GM19099 (cell line): ENCODE measurements around the gene ZFYVE21.

Experiments
- POLR2A ChIP-seq: IDR thresholded peaks from 3 replicates; pipeline ENCODE4 v1.6.1; 2011; ENCODE audit warnings: low read depth; ENCODE audit not compliant: insufficient read length; ENCODE audit errors: extremely low read depth

The ZFYVE21 gene

DNA sequence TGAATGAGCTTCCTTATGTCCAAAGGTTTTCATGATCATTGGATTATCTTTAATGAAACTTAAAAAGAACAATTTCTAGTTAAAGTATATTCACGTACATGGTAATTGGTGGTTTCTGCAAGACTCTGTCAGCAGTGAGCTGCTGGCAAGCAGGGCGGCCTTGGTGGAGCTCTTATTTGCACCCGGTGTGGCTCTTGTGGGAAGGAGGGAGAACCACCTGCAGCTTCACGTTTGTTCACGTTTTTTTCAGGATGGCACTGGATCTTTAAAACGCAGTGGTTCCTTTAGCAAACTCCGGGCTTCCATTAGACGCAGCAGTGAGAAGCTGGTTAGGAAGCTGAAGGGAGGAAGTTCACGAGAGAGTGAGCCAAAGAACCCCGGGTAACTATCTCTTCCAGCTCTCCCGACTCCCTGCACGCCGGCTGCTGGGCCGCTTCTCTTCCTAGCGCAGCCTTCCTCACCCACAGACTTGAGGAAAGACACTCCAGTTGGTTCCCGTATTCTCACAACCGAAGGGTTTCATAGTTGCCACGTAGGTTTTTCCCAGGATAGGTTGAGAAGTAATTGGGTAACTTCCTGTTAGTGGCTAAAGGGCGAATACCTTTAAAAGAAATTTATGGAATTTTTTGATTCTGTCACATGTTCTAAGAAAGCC lies 28.7 kb upstream of the ZFYVE21 start:
- no peak for TF ChIP-seq POLR2A

DNA sequence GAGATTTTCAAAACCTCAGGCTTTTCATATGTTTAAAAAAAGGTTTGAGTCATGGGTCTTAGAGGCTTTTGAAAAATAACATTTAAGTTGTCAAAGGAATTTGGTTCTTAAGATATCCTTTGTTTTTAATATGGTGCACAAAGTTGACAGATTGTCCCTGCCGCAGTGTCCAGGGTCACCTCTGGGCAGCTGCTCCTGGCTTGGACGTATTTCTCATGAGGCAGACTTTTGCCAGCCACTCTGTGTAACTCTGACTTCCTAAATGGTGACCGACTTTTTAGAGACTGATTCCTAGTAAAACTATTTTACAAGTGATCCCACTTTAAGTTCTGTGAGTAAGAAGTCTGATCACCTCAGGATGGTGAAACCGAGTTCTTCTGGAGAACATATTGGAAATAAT lies 27.9 kb upstream of the ZFYVE21 start:
- no peak for TF ChIP-seq POLR2A

DNA sequence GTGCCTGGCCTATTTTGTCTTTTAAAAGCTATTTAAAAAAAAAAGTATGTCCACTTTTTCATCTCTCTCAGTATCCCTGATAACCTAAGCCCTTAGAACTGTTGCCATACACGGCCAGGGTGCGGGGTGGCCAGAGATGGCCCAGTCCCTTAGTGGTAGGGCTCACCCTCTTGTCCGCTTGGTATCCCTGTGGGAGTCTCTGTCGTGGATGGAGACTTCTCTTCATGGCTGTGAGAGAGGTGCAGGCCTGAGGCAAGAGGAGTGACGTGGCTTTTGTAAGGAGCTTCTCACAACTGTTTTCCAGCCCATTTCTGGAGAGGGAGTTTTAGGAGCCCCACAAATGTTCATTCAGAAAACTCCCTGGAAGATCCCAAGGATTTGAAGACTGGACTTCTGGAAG lies 27.2 kb upstream of the ZFYVE21 start:
- no peak for TF ChIP-seq POLR2A

DNA sequence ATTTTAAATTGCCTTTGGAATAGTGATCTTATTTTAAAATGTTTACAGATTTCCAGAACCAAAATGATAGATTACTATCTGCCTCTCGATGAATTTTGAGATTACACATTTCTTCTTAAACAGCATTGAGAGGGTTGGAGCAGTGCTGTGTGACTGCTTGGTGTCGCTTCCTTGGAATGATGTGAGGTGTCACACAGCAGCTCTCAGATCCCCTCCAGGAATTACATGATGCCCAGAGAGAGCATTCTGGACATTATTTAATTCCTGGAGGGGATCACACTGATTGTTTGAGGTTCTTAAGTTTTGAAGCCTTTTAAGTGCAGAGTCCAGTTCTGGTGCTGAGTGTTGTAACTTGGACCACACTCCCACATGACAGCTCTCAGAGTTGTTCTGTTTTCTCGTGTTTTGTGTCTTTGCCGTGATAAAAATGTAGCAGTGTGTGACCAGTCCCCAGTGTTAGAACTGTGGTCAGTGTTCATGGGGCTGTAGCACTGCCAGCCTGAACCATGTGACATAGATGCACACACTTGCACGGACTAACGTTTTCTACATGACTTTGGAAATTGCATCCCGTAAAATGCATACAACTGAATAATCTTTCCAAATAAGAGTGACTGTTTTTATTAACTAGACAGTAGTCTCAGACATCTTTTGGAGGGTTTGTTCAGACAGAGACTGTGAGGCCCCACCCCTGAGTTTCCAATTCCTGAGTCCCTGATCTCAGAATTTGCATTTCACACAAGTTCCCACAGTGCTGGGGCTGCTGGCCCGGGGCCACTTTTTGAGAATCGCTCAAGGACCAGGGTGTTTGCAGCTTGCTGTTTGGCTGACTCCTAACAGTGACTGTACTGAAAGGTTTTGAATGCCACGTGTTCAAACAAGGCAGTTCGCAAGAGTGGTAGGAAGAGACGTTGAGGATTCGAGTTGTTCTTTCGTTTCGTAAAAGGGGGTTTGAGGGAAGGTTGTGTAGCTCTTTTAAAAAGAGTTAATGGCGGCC lies 26.4 kb upstream of the ZFYVE21 start:
- peak; percentile 38 for TF ChIP-seq POLR2A

DNA sequence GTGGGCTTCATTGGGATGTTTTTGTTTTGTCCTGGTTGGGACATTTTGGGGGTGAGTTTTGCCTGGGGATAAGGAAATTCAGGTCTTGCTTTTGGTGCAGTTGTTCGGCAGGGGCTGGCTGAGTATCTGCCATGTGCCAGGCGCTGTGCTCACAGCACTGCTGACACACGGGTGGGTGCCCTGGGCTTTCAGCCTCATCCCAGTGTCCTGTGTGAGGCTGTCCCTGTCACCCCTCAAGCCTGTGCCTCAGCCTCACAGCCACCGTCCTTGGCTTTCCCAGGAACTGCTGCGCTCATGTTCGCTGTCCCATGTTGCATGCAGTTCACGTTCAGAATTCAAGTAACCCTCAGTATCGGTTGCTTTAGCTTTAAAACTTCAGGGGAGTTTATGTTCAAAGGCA lies 25.3 kb upstream of the ZFYVE21 start:
- TF ChIP-seq POLR2A: no peak

DNA sequence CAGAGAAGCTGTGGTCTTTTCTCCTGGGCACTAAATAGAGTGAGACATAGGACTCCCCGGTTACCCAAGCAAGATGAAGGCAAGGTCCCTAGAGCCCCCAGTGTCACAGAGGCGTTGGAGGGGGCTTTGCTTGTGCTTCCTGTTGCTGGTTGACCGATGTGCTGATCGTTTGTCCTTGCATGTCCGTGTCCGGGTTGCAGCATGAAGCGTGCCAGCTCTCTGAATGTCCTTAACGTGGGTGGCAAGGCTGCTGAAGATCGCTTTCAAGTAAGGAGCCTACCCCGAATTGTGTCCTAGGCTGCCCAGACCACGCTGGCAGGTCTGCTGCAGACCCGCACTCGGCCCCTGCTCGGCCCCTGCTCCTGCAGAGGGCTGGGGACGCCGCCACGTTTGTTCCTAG lies 23.5 kb upstream of the ZFYVE21 start:
- no peak for TF ChIP-seq POLR2A

DNA sequence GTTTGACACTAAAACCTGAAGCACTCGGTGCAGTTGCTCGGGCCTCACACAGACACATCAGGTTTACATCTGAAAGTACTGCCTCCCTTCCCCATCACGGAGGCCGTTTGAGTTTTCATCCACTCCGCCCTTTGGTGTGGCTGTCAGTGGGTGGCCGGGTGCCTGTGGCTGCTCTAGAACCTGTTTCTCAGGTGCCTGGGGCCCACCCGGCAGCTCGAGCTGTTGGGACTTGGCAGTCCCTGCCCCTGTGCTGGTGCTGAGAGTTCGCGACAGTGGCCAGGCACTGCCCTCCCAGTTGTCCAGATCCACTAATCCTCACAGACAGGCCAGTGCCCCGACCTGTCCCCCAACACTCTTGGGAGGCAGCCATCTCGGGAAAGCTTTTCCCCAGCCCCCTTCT lies 22.7 kb upstream of the ZFYVE21 start:
- TF ChIP-seq POLR2A: no peak

DNA sequence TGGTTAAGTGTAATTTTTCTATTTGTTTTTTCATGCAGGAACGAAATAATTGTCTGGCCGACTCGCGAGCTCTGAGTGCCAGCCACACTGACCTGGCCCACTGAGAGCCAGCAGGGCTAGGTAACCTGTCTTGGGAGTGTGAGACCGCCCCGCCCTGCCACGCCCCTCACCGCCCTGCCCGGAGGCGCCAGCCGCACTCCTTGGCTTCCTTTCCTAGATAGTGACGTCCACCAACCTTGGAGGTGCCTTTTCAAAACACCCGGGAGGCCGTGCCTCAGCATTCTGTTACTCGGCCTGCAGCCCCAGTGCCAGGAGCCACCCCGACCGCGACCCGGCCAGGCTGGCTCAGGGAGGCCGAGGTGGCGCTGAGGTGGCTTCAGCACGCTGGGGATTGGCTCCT lies 22.1 kb upstream of the ZFYVE21 start:
- TF ChIP-seq POLR2A: no peak

DNA sequence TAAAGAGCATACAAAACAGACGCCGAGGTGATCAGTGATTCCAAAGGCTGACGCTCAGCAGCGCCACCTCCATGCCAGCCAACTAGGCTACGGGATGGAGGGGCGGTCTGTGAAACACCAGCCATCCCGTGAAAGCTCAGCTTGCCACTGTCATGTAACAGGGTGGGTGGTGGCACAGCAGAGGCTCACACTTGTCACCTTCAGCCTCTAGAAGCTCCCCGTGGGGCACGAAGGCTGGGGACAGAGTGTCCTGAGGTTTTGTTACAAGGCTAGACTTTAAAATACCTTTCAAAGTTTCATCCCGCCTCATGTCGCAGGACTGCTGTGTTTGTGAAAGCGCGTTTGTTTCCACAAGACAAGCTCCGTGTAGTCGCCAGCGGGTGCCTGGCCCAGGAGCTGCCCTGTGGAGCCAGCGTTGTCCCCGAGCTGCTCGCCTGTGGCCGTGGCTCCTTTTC lies 21.0 kb upstream of the ZFYVE21 start:
- TF ChIP-seq POLR2A: no peak

DNA sequence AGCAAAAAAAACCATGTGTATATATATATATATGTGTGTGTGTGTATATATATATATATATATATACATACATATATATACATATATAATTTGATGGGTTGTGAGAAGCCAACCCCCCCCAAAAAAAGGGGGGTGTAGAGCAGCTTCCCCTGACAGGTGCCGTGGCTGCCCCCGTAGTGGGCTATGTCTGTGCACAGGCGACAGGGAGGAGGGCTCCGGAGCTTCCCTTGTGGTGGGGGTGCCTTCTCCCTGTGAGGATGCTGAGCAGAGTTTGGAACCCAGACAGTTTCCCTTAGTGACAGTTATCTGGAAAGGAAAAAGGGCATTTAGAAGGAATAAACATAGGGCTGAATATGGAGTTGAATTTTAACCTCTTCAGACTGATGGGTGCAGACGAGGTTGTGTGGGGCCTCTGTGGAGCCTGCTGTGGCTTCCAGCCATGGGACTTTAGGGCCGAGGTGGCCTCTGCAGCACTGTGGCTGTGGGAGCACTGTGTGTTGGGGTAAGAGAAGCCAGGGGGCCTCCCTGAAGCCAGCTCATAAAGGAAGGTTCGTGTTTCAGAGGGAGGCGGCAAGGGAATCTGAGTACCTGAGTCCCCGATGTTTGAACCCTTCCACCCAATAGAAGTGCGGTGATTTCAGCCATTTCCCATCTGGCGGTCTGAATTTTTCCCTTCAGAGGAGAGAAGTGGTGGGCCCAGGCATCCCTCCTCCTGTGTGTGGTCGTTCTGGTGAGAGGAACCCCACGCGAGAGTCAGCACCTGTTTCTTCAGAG lies 20.1 kb upstream of the ZFYVE21 start:
- no peak for TF ChIP-seq POLR2A

DNA sequence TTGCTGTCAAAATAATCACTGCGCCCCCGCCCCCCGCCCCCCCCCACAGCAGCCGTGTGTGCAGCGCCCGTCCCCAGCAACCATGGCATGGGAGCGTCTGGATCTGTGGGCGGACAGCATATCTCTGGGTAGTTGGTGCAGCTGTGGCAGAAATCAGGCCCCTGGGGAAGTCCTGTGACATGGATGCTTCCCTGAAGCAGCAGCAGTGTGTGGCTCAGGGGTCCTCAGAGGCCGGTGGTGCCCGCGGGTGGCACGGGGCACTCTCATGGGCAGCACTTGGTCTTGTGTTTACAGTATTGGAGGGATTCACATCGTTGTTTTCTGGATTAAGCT lies 19.6 kb upstream of the ZFYVE21 start:
- TF ChIP-seq POLR2A: peak; percentile 17

DNA sequence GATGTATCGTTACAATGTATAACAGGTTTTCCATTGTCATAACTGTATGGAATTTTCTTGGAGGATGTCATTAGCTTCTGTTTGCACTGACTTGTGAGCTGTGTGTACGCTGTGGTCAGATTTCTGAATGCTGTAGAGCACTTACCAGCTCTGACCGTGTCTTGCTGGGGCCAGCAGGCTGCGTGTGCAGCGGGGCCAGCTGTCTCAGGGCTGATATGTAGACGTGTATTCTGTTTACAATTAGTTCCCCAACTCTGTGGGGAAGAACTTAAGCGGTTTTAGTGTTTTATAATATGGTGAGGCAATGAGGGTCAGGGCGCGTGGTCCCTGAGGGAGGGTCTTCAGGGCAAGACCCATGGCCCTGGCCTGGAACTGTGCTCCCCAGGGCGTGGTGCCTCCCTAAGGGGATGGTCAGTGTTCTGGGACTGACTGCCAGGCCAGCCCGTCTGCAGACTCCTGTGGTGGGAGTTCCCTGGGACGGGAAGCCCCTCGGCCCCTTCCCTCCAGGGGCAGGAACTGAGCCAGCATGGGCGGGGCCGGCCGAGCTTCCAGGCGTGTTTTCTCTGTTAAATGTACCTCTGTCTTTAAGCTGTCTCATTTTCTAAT lies 19.0 kb upstream of the ZFYVE21 start:
- TF ChIP-seq POLR2A: no peak

DNA sequence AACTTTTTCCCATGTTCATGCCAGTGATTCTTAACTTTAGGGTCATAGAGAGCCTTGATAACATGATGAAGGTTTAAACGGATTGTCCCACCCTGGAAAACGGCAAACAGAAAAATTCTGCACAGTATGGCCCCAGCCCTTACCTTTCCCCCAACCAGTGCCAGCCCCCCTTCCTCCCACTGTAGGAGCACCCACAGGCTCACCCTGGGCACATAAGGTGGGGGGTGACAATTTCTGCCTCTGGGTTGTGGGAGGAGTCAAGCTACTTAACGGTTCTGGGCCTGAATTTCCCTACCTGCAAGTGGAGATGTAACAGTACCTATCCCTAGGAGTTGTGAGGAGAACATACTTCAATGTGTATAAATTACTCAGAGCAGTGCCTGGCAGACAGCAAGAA lies 18.4 kb upstream of the ZFYVE21 start:
- TF ChIP-seq POLR2A: no peak

DNA sequence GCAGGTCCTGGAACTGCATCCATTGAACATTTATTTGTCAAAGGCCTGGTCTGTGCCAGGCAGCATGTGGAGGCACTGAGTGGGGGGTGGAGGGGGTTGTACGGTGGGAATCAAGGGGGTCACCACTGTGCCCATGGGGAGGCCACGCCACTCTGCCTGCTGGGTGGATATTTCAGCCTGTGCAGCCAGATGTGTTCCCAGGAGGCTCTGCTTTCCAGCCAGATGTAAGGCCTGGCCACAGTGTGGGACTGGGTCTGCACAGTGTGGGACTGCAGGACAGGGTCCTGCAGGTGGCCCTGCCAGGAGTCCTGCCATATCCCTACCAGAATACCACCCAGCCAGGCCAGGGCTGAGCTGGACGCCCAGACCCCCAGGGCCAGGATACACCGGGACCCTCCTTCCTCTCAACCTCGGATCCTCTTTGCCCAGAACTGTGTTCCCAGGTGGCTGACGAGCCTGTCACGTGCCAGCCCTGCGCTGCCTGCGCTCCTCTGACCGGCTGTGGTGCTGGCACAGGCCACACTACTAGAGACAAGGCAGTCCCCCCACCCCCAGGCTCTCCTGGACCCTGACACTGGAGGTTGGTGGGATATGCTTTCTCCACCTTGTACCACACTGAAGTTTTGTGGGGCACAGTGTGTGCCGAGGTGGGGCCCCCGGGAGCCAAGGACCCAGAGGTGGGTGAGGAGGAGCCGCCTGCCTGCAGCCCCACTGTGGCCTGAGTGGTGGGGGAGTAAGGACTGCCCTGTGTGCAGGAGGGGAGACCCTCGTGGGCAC lies 17.8 kb upstream of the ZFYVE21 start:
- no peak for TF ChIP-seq POLR2A
